ENCODE results near the gene FNBP1.

DNA sequence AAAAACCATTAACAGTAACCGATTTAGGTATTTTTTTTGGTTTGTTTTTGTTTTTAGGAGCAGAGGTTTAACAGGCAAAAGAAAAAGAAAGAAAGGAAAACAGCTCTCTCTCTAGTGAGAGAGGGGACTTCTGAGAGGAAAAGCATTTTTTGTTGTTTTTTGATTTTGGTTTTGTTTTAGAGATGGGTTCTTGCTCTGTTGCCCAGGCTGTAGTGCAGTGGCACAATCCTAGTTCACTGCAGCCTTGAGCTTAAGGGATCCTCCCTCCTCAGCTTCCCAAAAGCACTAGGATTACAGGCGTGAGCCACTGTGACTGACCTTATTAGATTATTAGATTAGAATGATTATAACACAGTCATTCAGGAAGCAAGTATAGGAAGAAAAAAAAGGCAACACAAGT lies 197.6 kb downstream of the FNBP1 start:
- TF ChIP-seq CTCF (IDR thresholded peaks at IDR 0.05; ENCODE audit: poor library complexity) (no peak), EZH2 (IDR thresholded peaks at IDR 0.05; ENCODE audit: borderline replicate concordance) (no peak), EZH2phosphoT487 (IDR thresholded peaks at IDR 0.05; ENCODE audit: low read depth, severe bottlenecking, unreplicated experiment) (no peak)

All from hepatocyte (in vitro differentiated cells).